Measurements from ENCODE around the gene FIGN. TPM values are rescaled to one million over a fixed set of nuclear protein-coding genes. Genes with fewer than 3 reads are reported as not detected.

FIGN gene
- total RNA-seq, 1 donor from 2014 or later: 1.0 TPM

- Histone ChIP-seq H3K4me1 (ENCODE audit: control insufficient read depth in 3 of 3, insufficient read depth in 3 of 3, low read length in 3 of 3) (no peaks in the 10 kb centered on the region), H3K36me3 (ENCODE audit: control insufficient read depth in 3 of 3, insufficient read depth in 3 of 3, low read length in 3 of 3) (no peaks in the 10 kb centered on the region), H3K4me3 (ENCODE audit: low read length in 3 of 3) (no peak overlapping the region), H3K27me3 (ENCODE audit: control insufficient read depth in 3 of 3, insufficient read depth in 3 of 3, low read length in 3 of 3) (no peaks in the 10 kb centered on the region), H3K9ac (ENCODE audit: low read depth in 1 of 3, low read length in 3 of 3) (no peak overlapping the region), H3K9me3 (ENCODE audit: control insufficient read depth in 3 of 3, low read length in 3 of 3) (no peaks in the 10 kb centered on the region), H3K27ac (ENCODE audit: low read depth, low read length) (no peak overlapping the region)
These were observed 31.3 kb upstream of the FIGN start for GRCh38 chr2:163767097-163767496.

- H3K27me3 ChIP-seq (ENCODE audit: control insufficient read depth in 3 of 3, insufficient read depth in 3 of 3, low read length in 3 of 3): no peaks in the 10 kb centered on the region
- H3K4me3 ChIP-seq (ENCODE audit: low read length in 3 of 3): no peak overlapping the region
- no peaks in the 10 kb centered on the region for H3K36me3 ChIP-seq (ENCODE audit: control insufficient read depth in 3 of 3, insufficient read depth in 3 of 3, low read length in 3 of 3)
- no peak overlapping the region for H3K27ac ChIP-seq (ENCODE audit: low read depth, low read length)
- no peak overlapping the region for H3K9ac ChIP-seq (ENCODE audit: low read depth in 1 of 3, low read length in 3 of 3)
- H3K9me3 ChIP-seq (ENCODE audit: control insufficient read depth in 3 of 3, low read length in 3 of 3): no peaks in the 10 kb centered on the region
- H3K4me1 ChIP-seq (ENCODE audit: control insufficient read depth in 3 of 3, insufficient read depth in 3 of 3, low read length in 3 of 3): no peaks in the 10 kb centered on the region
These were observed 28.8 kb upstream of the FIGN start for GRCh38 chr2:163764566-163764965.

GRCh38 chr2:163759013-163759412, 23.2 kb upstream of the FIGN start:
- no peak overlapping the region for H3K27ac ChIP-seq (ENCODE audit: low read depth, low read length)
- no peaks in the 10 kb centered on the region for H3K27me3 ChIP-seq (ENCODE audit: control insufficient read depth in 3 of 3, insufficient read depth in 3 of 3, low read length in 3 of 3)
- no peak overlapping the region for H3K4me3 ChIP-seq (ENCODE audit: low read length in 3 of 3)
- no peaks in the 10 kb centered on the region for H3K36me3 ChIP-seq (ENCODE audit: control insufficient read depth in 3 of 3, insufficient read depth in 3 of 3, low read length in 3 of 3)
- no peak overlapping the region for H3K9ac ChIP-seq (ENCODE audit: low read depth in 1 of 3, low read length in 3 of 3)
- no peaks in the 10 kb centered on the region for H3K4me1 ChIP-seq (ENCODE audit: control insufficient read depth in 3 of 3, insufficient read depth in 3 of 3, low read length in 3 of 3)
- H3K9me3 ChIP-seq (ENCODE audit: control insufficient read depth in 3 of 3, low read length in 3 of 3): no peaks in the 10 kb centered on the region

- Histone ChIP-seq H3K9ac (ENCODE audit: low read depth in 1 of 3, low read length in 3 of 3) (no peak overlapping the region), H3K27ac (ENCODE audit: low read depth, low read length) (no peak overlapping the region), H3K36me3 (ENCODE audit: control insufficient read depth in 3 of 3, insufficient read depth in 3 of 3, low read length in 3 of 3) (no peaks in the 10 kb centered on the region), H3K27me3 (ENCODE audit: control insufficient read depth in 3 of 3, insufficient read depth in 3 of 3, low read length in 3 of 3) (no peaks in the 10 kb centered on the region), H3K4me1 (ENCODE audit: control insufficient read depth in 3 of 3, insufficient read depth in 3 of 3, low read length in 3 of 3) (no peaks in the 10 kb centered on the region), H3K4me3 (ENCODE audit: low read length in 3 of 3) (no peak overlapping the region), H3K9me3 (ENCODE audit: control insufficient read depth in 3 of 3, low read length in 3 of 3) (no peaks in the 10 kb centered on the region)
These were observed 22.0 kb upstream of the FIGN start for GRCh38 chr2:163757814-163758213.

DNA sequence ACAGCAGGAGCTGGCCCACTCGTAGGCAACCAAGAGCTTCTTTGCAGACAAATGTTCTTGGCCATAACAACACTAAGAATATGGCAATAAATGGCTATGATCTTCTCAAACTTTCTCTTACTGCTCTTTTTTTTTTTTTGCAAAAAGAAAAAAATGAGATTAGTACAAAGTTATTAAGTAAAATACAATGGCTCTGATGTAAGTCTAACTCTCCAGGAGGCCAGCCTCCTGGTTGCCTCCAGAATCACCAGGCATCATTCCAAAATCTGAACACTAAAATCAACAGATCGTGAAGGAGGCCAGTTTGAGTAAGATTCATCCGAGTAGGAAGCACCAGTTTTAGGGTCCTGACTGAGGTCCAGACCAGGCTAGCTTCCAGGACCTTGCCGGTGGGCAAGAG, 20.8 kb upstream of the FIGN start:
- Histone ChIP-seq H3K36me3 (ENCODE audit: control insufficient read depth in 3 of 3, insufficient read depth in 3 of 3, low read length in 3 of 3) (no peaks in the 10 kb centered on the region), H3K4me3 (ENCODE audit: low read length in 3 of 3) (no peak overlapping the region), H3K9ac (ENCODE audit: low read depth in 1 of 3, low read length in 3 of 3) (no peak overlapping the region), H3K27ac (ENCODE audit: low read depth, low read length) (no peak overlapping the region), H3K9me3 (ENCODE audit: control insufficient read depth in 3 of 3, low read length in 3 of 3) (no peaks in the 10 kb centered on the region), H3K4me1 (ENCODE audit: control insufficient read depth in 3 of 3, insufficient read depth in 3 of 3, low read length in 3 of 3) (no peaks in the 10 kb centered on the region), H3K27me3 (ENCODE audit: control insufficient read depth in 3 of 3, insufficient read depth in 3 of 3, low read length in 3 of 3) (no peaks in the 10 kb centered on the region)

DNA sequence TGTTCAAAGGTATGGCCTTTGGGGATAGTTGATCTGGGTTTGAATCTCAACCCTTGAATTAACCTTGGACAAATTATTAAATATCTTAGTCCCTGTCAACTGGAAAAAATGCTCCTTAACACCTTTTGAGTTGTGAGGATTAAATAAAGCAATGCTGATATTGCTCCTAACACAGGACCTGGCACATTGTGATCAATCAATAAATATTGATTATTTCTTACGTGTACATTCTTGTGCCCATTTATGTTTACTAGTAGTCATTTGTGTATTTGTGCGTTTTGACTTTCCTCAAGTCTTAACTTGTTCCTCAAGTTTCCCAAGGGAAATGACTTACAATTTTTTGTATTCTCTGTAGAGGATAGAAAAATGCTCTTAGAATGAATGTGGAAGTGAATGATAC, 19.6 kb upstream of the FIGN start:
- no peak overlapping the region for H3K27ac ChIP-seq (ENCODE audit: low read depth, low read length)

GRCh38 chr2:163753726-163754125, 17.9 kb upstream of the FIGN start:
- Histone ChIP-seq H3K9me3 (ENCODE audit: control insufficient read depth in 3 of 3, low read length in 3 of 3) (no peaks in the 10 kb centered on the region), H3K4me1 (ENCODE audit: control insufficient read depth in 3 of 3, insufficient read depth in 3 of 3, low read length in 3 of 3) (no peaks in the 10 kb centered on the region), H3K4me3 (ENCODE audit: low read length in 3 of 3) (no peak overlapping the region), H3K27ac (ENCODE audit: low read depth, low read length) (no peak overlapping the region), H3K27me3 (ENCODE audit: control insufficient read depth in 3 of 3, insufficient read depth in 3 of 3, low read length in 3 of 3) (no peaks in the 10 kb centered on the region), H3K9ac (ENCODE audit: low read depth in 1 of 3, low read length in 3 of 3) (no peak overlapping the region), H3K36me3 (ENCODE audit: control insufficient read depth in 3 of 3, insufficient read depth in 3 of 3, low read length in 3 of 3) (no peaks in the 10 kb centered on the region)

More for the DNA sequence above, 19.6 kb upstream of the FIGN start:
- Histone ChIP-seq H3K4me3 (ENCODE audit: low read length in 3 of 3) (no peak overlapping the region), H3K4me1 (ENCODE audit: control insufficient read depth in 3 of 3, insufficient read depth in 3 of 3, low read length in 3 of 3) (no peaks in the 10 kb centered on the region), H3K27me3 (ENCODE audit: control insufficient read depth in 3 of 3, insufficient read depth in 3 of 3, low read length in 3 of 3) (no peaks in the 10 kb centered on the region), H3K9me3 (ENCODE audit: control insufficient read depth in 3 of 3, low read length in 3 of 3) (no peaks in the 10 kb centered on the region), H3K9ac (ENCODE audit: low read depth in 1 of 3, low read length in 3 of 3) (no peak overlapping the region), H3K36me3 (ENCODE audit: control insufficient read depth in 3 of 3, insufficient read depth in 3 of 3, low read length in 3 of 3) (no peaks in the 10 kb centered on the region)

- Histone ChIP-seq H3K4me3 (ENCODE audit: low read length in 3 of 3) (no peak overlapping the region), H3K9me3 (ENCODE audit: control insufficient read depth in 3 of 3, low read length in 3 of 3) (no peaks in the 10 kb centered on the region), H3K27me3 (ENCODE audit: control insufficient read depth in 3 of 3, insufficient read depth in 3 of 3, low read length in 3 of 3) (no peaks in the 10 kb centered on the region), H3K36me3 (ENCODE audit: control insufficient read depth in 3 of 3, insufficient read depth in 3 of 3, low read length in 3 of 3) (no peaks in the 10 kb centered on the region), H3K27ac (ENCODE audit: low read depth, low read length) (no peak overlapping the region), H3K9ac (ENCODE audit: low read depth in 1 of 3, low read length in 3 of 3) (no peak overlapping the region), H3K4me1 (ENCODE audit: control insufficient read depth in 3 of 3, insufficient read depth in 3 of 3, low read length in 3 of 3) (no peaks in the 10 kb centered on the region)
These were observed 16.5 kb upstream of the FIGN start for GRCh38 chr2:163752267-163752666.

GRCh38 chr2:163751696-163752095, 15.9 kb upstream of the FIGN start:
- no peak overlapping the region for H3K9ac ChIP-seq (ENCODE audit: low read depth in 1 of 3, low read length in 3 of 3)
- H3K36me3 ChIP-seq (ENCODE audit: control insufficient read depth in 3 of 3, insufficient read depth in 3 of 3, low read length in 3 of 3): no peaks in the 10 kb centered on the region
- no peaks in the 10 kb centered on the region for H3K4me1 ChIP-seq (ENCODE audit: control insufficient read depth in 3 of 3, insufficient read depth in 3 of 3, low read length in 3 of 3)
- no peaks in the 10 kb centered on the region for H3K9me3 ChIP-seq (ENCODE audit: control insufficient read depth in 3 of 3, low read length in 3 of 3)
- no peak overlapping the region for H3K4me3 ChIP-seq (ENCODE audit: low read length in 3 of 3)
- H3K27me3 ChIP-seq (ENCODE audit: control insufficient read depth in 3 of 3, insufficient read depth in 3 of 3, low read length in 3 of 3): no peaks in the 10 kb centered on the region
- no peak overlapping the region for H3K27ac ChIP-seq (ENCODE audit: low read depth, low read length)

DNA sequence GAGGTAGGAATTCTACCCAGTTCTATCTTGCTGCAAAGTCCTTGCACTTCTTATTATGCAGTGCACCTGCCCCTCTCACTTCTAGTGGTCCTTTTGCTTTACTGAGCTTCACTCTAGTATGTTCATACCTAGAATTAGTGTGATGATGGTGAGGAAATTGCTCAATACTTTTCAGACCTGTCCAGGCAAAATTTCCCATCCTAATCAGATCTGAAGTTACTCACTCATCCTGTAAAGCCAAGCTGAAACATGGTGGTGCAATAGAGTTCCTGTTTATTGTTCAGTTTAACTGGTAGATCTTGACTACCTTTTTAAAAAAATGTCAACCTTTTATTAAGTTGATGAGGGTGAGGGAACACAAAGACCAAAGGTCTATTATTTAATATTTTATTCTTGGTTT, 12.6 kb upstream of the FIGN start:
- no peaks in the 10 kb centered on the region for H3K4me1 ChIP-seq (ENCODE audit: control insufficient read depth in 3 of 3, insufficient read depth in 3 of 3, low read length in 3 of 3)
- no peaks in the 10 kb centered on the region for H3K27me3 ChIP-seq (ENCODE audit: control insufficient read depth in 3 of 3, insufficient read depth in 3 of 3, low read length in 3 of 3)
- no peak overlapping the region for H3K27ac ChIP-seq (ENCODE audit: low read depth, low read length)
- no peaks in the 10 kb centered on the region for H3K9me3 ChIP-seq (ENCODE audit: control insufficient read depth in 3 of 3, low read length in 3 of 3)
- no peaks in the 10 kb centered on the region for H3K36me3 ChIP-seq (ENCODE audit: control insufficient read depth in 3 of 3, insufficient read depth in 3 of 3, low read length in 3 of 3)
- no peak overlapping the region for H3K4me3 ChIP-seq (ENCODE audit: low read length in 3 of 3)
- H3K9ac ChIP-seq (ENCODE audit: low read depth in 1 of 3, low read length in 3 of 3): no peak overlapping the region

- Histone ChIP-seq H3K9me3 (ENCODE audit: control insufficient read depth in 3 of 3, low read length in 3 of 3) (no peaks in the 10 kb centered on the region), H3K4me3 (ENCODE audit: low read length in 3 of 3) (no peak overlapping the region), H3K9ac (ENCODE audit: low read depth in 1 of 3, low read length in 3 of 3) (no peak overlapping the region), H3K36me3 (ENCODE audit: control insufficient read depth in 3 of 3, insufficient read depth in 3 of 3, low read length in 3 of 3) (no peaks in the 10 kb centered on the region), H3K27ac (ENCODE audit: low read depth, low read length) (no peak overlapping the region), H3K4me1 (ENCODE audit: control insufficient read depth in 3 of 3, insufficient read depth in 3 of 3, low read length in 3 of 3) (peaks cover 0 to 4% (median 0%) of the 10 kb centered on the region in 3 donors), H3K27me3 (ENCODE audit: control insufficient read depth in 3 of 3, insufficient read depth in 3 of 3, low read length in 3 of 3) (no peaks in the 10 kb centered on the region)
These were observed 5.6 kb upstream of the FIGN start for GRCh38 chr2:163741435-163741834.
